ENCODE data around the gene PRM1.

PRM1 gene

GRCh38 chr16:11298143-11298900 lies 17.2 kb upstream of the PRM1 start:
- POLR2A ChIA-PET = interaction anchor here (0.9 to 1.6 kb wide), 2 partner anchors 14 to 42 kb away, joined by 3 read pairs; partner anchors contain the start of gene SOCS1
- CTCF ChIA-PET = interaction anchor here (0.6 kb wide), 1 partner anchor 21 kb away, joined by 3 read pairs; no protein-coding TSS in a partner anchor
- DNase-seq (ENCODE audit: extremely low spot score) = no peak
- TF ChIP-seq FOXM1 (IDR thresholded peaks at IDR 0.05; ENCODE audit: borderline replicate concordance) = no peak
- TF ChIP-seq HDGF (IDR thresholded peaks at IDR 0.05; ENCODE audit: borderline replicate concordance) = no peak
- no peak for TF ChIP-seq PKNOX1 (IDR thresholded peaks at IDR 0.05)
- no peak for TF ChIP-seq FOXK2 (IDR thresholded peaks at IDR 0.05)
- TF ChIP-seq LEF1 (IDR thresholded peaks at IDR 0.05; ENCODE audit: borderline replicate concordance) = no peak
- TF ChIP-seq SUZ12 (IDR thresholded peaks at IDR 0.05) = no peak
- no peak for TF ChIP-seq CTBP1 (IDR thresholded peaks at IDR 0.05; ENCODE audit: borderline replicate concordance)
- no peak for TF ChIP-seq NFRKB (IDR thresholded peaks at IDR 0.05)
- TF ChIP-seq ZNF384 (IDR thresholded peaks at IDR 0.05) = no peak
- no peak for TF ChIP-seq ARNT (IDR thresholded peaks at IDR 0.05)
- TF ChIP-seq SP1 (IDR thresholded peaks at IDR 0.05) = no peak
- no peak for TF ChIP-seq TARDBP (IDR thresholded peaks at IDR 0.05)
- TF ChIP-seq BHLHE40 (IDR thresholded peaks at IDR 0.05; ENCODE audit: borderline replicate concordance) = no peak
- TF ChIP-seq L3MBTL2 (conservative IDR thresholded peaks at IDR 0.05) = no peak
- no peak for TF ChIP-seq FOXA1 (IDR thresholded peaks at IDR 0.05)

GRCh38 chr16:11297492-11298142 lies 16.5 kb upstream of the PRM1 start:
- DNase-seq (ENCODE audit: extremely low spot score) = no peak
- POLR2A ChIA-PET = interaction anchor here (0.9 to 1.6 kb wide), 3 partner anchors 14 to 42 kb away, joined by 3 to 4 read pairs (median 3); partner anchors contain the start of gene SOCS1
- CTCF ChIA-PET = interaction anchor here (0.5 to 0.6 kb wide), 2 partner anchors 21 to 27 kb away, joined by 3 read pairs; no protein-coding TSS in a partner anchor
- TF ChIP-seq NFRKB (IDR thresholded peaks at IDR 0.05) = no peak
- TF ChIP-seq BHLHE40 (IDR thresholded peaks at IDR 0.05; ENCODE audit: borderline replicate concordance) = no peak
- no peak for TF ChIP-seq TARDBP (IDR thresholded peaks at IDR 0.05)
- TF ChIP-seq L3MBTL2 (conservative IDR thresholded peaks at IDR 0.05) = no peak
- no peak for TF ChIP-seq ARNT (IDR thresholded peaks at IDR 0.05)
- no peak for TF ChIP-seq ZNF384 (IDR thresholded peaks at IDR 0.05)
- no peak for TF ChIP-seq PKNOX1 (IDR thresholded peaks at IDR 0.05)
- TF ChIP-seq ELF4 (IDR thresholded peaks at IDR 0.05) = no peak
- TF ChIP-seq LEF1 (IDR thresholded peaks at IDR 0.05; ENCODE audit: borderline replicate concordance) = no peak
- no peak for TF ChIP-seq SUZ12 (IDR thresholded peaks at IDR 0.05)
- TF ChIP-seq FOXK2 (IDR thresholded peaks at IDR 0.05) = no peak
- no peak for TF ChIP-seq SP1 (IDR thresholded peaks at IDR 0.05)
- no peak for TF ChIP-seq FOXA1 (IDR thresholded peaks at IDR 0.05)
- TF ChIP-seq HDGF (IDR thresholded peaks at IDR 0.05; ENCODE audit: borderline replicate concordance) = no peak
- TF ChIP-seq FOXM1 (IDR thresholded peaks at IDR 0.05; ENCODE audit: borderline replicate concordance) = no peak
- TF ChIP-seq CTBP1 (IDR thresholded peaks at IDR 0.05; ENCODE audit: borderline replicate concordance) = no peak

GRCh38 chr16:11296706-11297491 lies 15.8 kb upstream of the PRM1 start:
- no peak for DNase-seq (ENCODE audit: extremely low spot score)
- TF ChIP-seq ELF4 (IDR thresholded peaks at IDR 0.05) = no peak
- TF ChIP-seq CTBP1 (IDR thresholded peaks at IDR 0.05; ENCODE audit: borderline replicate concordance) = no peak
- no peak for TF ChIP-seq ARNT (IDR thresholded peaks at IDR 0.05)
- no peak for TF ChIP-seq HDGF (IDR thresholded peaks at IDR 0.05; ENCODE audit: borderline replicate concordance)
- TF ChIP-seq FOXA1 (IDR thresholded peaks at IDR 0.05) = no peak
- no peak for TF ChIP-seq L3MBTL2 (conservative IDR thresholded peaks at IDR 0.05)
- ChIA-PET CTCF (interaction anchor here (0.5 kb wide), 1 partner anchor 26 kb away, joined by 3 read pairs; no protein-coding TSS in a partner anchor), POLR2A (interaction anchor here (0.9 to 1.6 kb wide), 2 partner anchors 40 to 41 kb away, joined by 3 to 4 read pairs; partner anchors contain the start of gene SOCS1)

GRCh38 chr16:11296351-11296705 lies 15.2 kb upstream of the PRM1 start:
- POLR2A ChIA-PET = no interaction called here
- CTCF ChIA-PET = no interaction called here
- DNase-seq (ENCODE audit: extremely low spot score) = no peak
- TF ChIP-seq NFRKB (IDR thresholded peaks at IDR 0.05) (no peak), CTBP1 (IDR thresholded peaks at IDR 0.05; ENCODE audit: borderline replicate concordance) (no peak), FOXK2 (IDR thresholded peaks at IDR 0.05) (no peak), ELF4 (IDR thresholded peaks at IDR 0.05) (no peak), SP1 (IDR thresholded peaks at IDR 0.05) (no peak), LEF1 (IDR thresholded peaks at IDR 0.05; ENCODE audit: borderline replicate concordance) (no peak), BHLHE40 (IDR thresholded peaks at IDR 0.05; ENCODE audit: borderline replicate concordance) (no peak), L3MBTL2 (conservative IDR thresholded peaks at IDR 0.05) (no peak), HDGF (IDR thresholded peaks at IDR 0.05; ENCODE audit: borderline replicate concordance) (no peak), SUZ12 (IDR thresholded peaks at IDR 0.05) (no peak), ARNT (IDR thresholded peaks at IDR 0.05) (no peak), FOXM1 (IDR thresholded peaks at IDR 0.05; ENCODE audit: borderline replicate concordance) (no peak), ZNF384 (IDR thresholded peaks at IDR 0.05) (no peak), TARDBP (IDR thresholded peaks at IDR 0.05) (no peak), FOXA1 (IDR thresholded peaks at IDR 0.05) (no peak), PKNOX1 (IDR thresholded peaks at IDR 0.05) (no peak)

GRCh38 chr16:11295672-11296071 lies 14.5 kb upstream of the PRM1 start:
- CTCF ChIA-PET = no interaction called here

More at GRCh38 chr16:11295672-11296071, 14.5 kb upstream of the PRM1 start:
- TF ChIP-seq FOXA1 (IDR thresholded peaks at IDR 0.05) (no peak), ARNT (IDR thresholded peaks at IDR 0.05) (no peak), PKNOX1 (IDR thresholded peaks at IDR 0.05) (no peak), L3MBTL2 (conservative IDR thresholded peaks at IDR 0.05) (no peak), CTBP1 (IDR thresholded peaks at IDR 0.05; ENCODE audit: borderline replicate concordance) (no peak), SUZ12 (IDR thresholded peaks at IDR 0.05) (no peak)
- POLR2A ChIA-PET = no interaction called here
- DNase-seq (ENCODE audit: extremely low spot score) = no peak
